ENCODE results near the gene PAK4. TPM values are rescaled to one million over a fixed set of nuclear protein-coding genes. Genes with fewer than 3 reads are reported as not detected.

Gene PAK4
- total and polyA plus RNA-seq, 2 of the 8 experiments (the other 6 are each of a cell fraction or from before 2014, with no cell fraction given) = 50.7 to 64.4 TPM

DNA sequence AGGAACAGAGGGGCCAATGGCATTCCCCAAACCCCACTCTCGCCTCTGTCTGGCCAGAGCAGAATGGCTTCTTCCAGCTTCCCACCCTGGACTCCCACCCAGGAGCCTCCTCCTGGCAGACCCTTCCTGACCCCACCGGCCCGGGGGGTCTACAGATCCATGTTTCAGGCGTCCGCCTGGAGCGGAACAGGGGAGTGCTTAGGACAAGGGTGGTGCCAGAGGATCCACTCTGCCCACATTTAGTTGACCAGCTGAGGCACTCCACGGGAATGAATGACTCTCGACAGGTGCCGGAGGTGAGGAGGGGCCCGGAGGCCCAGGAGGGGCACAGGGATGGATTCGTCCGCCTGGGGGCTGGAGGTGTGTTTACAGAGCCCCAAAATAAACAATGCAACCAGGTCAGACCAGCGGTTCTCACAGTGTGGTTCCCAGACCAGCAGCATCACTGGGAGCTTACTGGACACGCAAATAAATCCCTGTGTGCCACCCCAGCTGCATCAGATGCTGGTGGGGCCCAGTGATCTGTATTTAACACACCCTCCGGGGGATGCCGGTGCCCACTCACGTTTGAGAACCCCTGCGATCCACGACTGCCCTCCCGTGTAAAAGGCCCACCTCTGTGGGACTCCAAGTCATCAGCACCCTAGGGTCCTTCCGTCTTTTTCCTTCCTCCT lies 56.1 kb downstream of the PAK4 start (continued):
- no peak for TF ChIP-seq CHD7 (IDR thresholded peaks at IDR 0.05; ENCODE audit: insufficient replicate concordance, low read length)
